ENCODE results near the gene SLC1A2.

The SLC1A2 gene

GRCh38 chr11:35276396-35277145, 142.8 kb downstream of the SLC1A2 start:
- TF ChIP-seq CTCF (IDR thresholded peaks at IDR 0.05): no peak
- no peaks in the 10 kb centered on the region for H3K27me3 ChIP-seq
- H3K36me3 ChIP-seq: no peaks in the 10 kb centered on the region
- no peaks in the 10 kb centered on the region for H3K9me3 ChIP-seq
- no peak overlapping the region for H3K4me3 ChIP-seq
- peak overlapping the region; percentile 67 for H3K27ac ChIP-seq
- H3K4me1 ChIP-seq: peaks cover 0 to 45% (median 24%) of the 10 kb centered on the region in 4 donors
- DNase-seq: peak in 1 of 2 donors; percentile 25
- intact Hi-C loops (cut with DNase I; ENCODE audit: low total_unique reads): no loop called here

GRCh38 chr11:35275786-35276170, 143.6 kb downstream of the SLC1A2 start:
- peak overlapping the region; percentile 67 for H3K27ac ChIP-seq
- no peaks in the 10 kb centered on the region for H3K27me3 ChIP-seq
- no peaks in the 10 kb centered on the region for H3K9me3 ChIP-seq
- no peaks in the 10 kb centered on the region for H3K36me3 ChIP-seq
- no peak overlapping the region for H3K4me3 ChIP-seq
- intact Hi-C loops (cut with DNase I; ENCODE audit: low total_unique reads): no loop called here
- H3K4me1 ChIP-seq: peaks cover 0 to 37% (median 19%) of the 10 kb centered on the region in 4 donors
- no peak for DNase-seq
- no peak for TF ChIP-seq CTCF (IDR thresholded peaks at IDR 0.05)

GRCh38 chr11:35274909-35275785, 144.2 kb downstream of the SLC1A2 start:
- no peak for TF ChIP-seq CTCF (IDR thresholded peaks at IDR 0.05)
- intact Hi-C loops (cut with DNase I; ENCODE audit: low total_unique reads): no loop called here
- DNase-seq: peak; percentile 64 to 85
- Histone ChIP-seq H3K36me3 (no peaks in the 10 kb centered on the region), H3K4me1 (peaks cover 0 to 31% (median 15%) of the 10 kb centered on the region in 4 donors), H3K27me3 (no peaks in the 10 kb centered on the region), H3K9me3 (no peaks in the 10 kb centered on the region), H3K4me3 (no peak overlapping the region), H3K27ac (peak overlapping the region; percentile 67)

- no peak overlapping the region for H3K4me3 ChIP-seq
- H3K4me1 ChIP-seq: peaks cover 0 to 21% (median 15%) of the 10 kb centered on the region in 4 donors
- no peak for DNase-seq
- no peaks in the 10 kb centered on the region for H3K9me3 ChIP-seq
- TF ChIP-seq CTCF (IDR thresholded peaks at IDR 0.05): no peak
- no peaks in the 10 kb centered on the region for H3K36me3 ChIP-seq
- H3K27me3 ChIP-seq: no peaks in the 10 kb centered on the region
- intact Hi-C loops (cut with DNase I; ENCODE audit: low total_unique reads): no loop called here
- H3K27ac ChIP-seq: no peak overlapping the region
These were observed 146.9 kb downstream of the SLC1A2 start for GRCh38 chr11:35272391-35272902.

GRCh38 chr11:35271031-35271430, 148.3 kb downstream of the SLC1A2 start:
- Histone ChIP-seq H3K36me3 (no peaks in the 10 kb centered on the region), H3K4me1 (peaks cover 0 to 15% (median 12%) of the 10 kb centered on the region in 4 donors), H3K4me3 (no peak overlapping the region), H3K27me3 (no peaks in the 10 kb centered on the region), H3K9me3 (no peaks in the 10 kb centered on the region), H3K27ac (no peak overlapping the region)
- DNase-seq: no peak
- no peak for TF ChIP-seq CTCF (IDR thresholded peaks at IDR 0.05)
- intact Hi-C loops (cut with DNase I; ENCODE audit: low total_unique reads): no loop called here

Data from tibial artery (tissue), 4 donors.